Measurements from ENCODE around the gene MPL. TPM values are rescaled to one million over a fixed set of nuclear protein-coding genes. Genes with fewer than 3 reads are reported as not detected.
A peak's percentile ranks its signal among the peaks of the same experiment; 100 is the strongest.

Gene MPL
- polyA plus RNA-seq, 1 donor (not counting 4 experiments of a cell fraction or from before 2014, with no cell fraction given), result not detected

DNA sequence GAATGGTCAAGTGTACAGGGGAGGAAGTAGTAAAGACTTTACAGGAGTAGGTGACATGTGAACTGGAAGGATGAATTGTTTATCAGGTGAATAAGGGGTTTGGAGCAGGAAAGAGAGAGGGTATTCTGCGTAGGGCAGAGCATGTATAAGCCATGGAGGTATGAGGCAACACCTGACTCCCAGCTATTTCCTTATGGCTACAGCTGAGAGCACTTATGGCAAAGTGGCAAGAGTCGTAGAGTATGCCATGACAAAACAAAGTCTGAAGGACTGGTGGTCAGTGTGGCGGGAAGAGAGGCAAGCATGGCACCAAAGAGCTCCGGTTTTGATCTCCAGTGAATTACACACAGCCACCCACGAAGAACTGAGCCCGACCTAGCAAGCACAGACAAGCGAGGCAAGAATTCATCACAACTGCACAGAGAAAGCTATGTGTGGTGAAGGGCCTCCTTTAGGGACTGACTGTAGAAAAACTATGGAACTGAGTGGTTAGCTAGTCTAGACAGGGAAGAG, 39.2 kb downstream of the MPL start:
- Histone ChIP-seq H2AFZ (ENCODE audit: control insufficient read depth, low read length) (no peak overlapping the region), H3K27me3 (ENCODE audit: control insufficient read depth, extremely low read depth, insufficient read depth, low read length) (no peaks in the 10 kb centered on the region), H3K27ac (ENCODE audit: control insufficient read depth, insufficient read depth, low read length) (no peak overlapping the region), H3K4me2 (ENCODE audit: control insufficient read depth, extremely low read depth, insufficient read depth, low read depth, low read length) (no peak overlapping the region), H3K79me2 (ENCODE audit: control insufficient read depth, insufficient read depth, low read length) (no peaks in the 10 kb centered on the region), H3K9me1 (ENCODE audit: control insufficient read depth, extremely low read depth, insufficient read depth, low read length) (no peaks in the 10 kb centered on the region), H3K9me3 (ENCODE audit: control insufficient read depth, low read depth, low read length) (no peaks in the 10 kb centered on the region), H4K20me1 (ENCODE audit: control insufficient read depth, extremely low read depth, insufficient read depth, low read length) (no peaks in the 10 kb centered on the region), H3K9ac (ENCODE audit: control insufficient read depth, extremely low read depth, insufficient read depth, low read length) (no peak overlapping the region), H3K4me3 (ENCODE audit: control insufficient read depth in 2 of 3, extremely low read depth in 1 of 3, insufficient read depth in 2 of 3, low read depth in 1 of 3, low read length in 3 of 3) (no peak overlapping the region), H3K36me3 (ENCODE audit: control insufficient read depth in 2 of 2, extremely low read depth in 1 of 2, insufficient read depth in 2 of 2, low read length in 2 of 2) (peaks cover 3 to 4% of the 10 kb centered on the region in 2 experiments), H3K4me1 (ENCODE audit: control insufficient read depth, extremely low read depth, insufficient read depth, low read length) (peaks cover 31% of the 10 kb centered on the region)
- FAIRE-seq (peak; percentile 36), DNase-seq (ENCODE audit: low read depth, low spot score) (no peak)
- TF ChIP-seq EZH2 (IDR thresholded peaks at IDR 0.05; ENCODE audit: low read length), result no peak
- TF ChIP-seq, protein P1, sequence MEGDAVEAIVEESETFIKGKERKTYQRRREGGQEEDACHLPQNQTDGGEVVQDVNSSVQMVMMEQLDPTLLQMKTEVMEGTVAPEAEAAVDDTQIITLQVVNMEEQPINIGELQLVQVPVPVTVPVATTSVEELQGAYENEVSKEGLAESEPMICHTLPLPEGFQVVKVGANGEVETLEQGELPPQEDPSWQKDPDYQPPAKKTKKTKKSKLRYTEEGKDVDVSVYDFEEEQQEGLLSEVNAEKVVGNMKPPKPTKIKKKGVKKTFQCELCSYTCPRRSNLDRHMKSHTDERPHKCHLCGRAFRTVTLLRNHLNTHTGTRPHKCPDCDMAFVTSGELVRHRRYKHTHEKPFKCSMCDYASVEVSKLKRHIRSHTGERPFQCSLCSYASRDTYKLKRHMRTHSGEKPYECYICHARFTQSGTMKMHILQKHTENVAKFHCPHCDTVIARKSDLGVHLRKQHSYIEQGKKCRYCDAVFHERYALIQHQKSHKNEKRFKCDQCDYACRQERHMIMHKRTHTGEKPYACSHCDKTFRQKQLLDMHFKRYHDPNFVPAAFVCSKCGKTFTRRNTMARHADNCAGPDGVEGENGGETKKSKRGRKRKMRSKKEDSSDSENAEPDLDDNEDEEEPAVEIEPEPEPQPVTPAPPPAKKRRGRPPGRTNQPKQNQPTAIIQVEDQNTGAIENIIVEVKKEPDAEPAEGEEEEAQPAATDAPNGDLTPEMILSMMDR (optimal IDR thresholded peaks at IDR 0.05 in 1 of 3, IDR thresholded peaks at IDR 0.05 in 1 of 3, conservative IDR thresholded peaks at IDR 0.05 in 1 of 3; ENCODE audit: extremely low read depth in 1 of 3, insufficient read depth in 2 of 3, low read length in 3 of 3), result no peak
- dilution Hi-C loops (cut with MboI; ENCODE audit: extremely low pct_ligation_motif_present, low sequenced_read_pairs), result no loop called here

DNA sequence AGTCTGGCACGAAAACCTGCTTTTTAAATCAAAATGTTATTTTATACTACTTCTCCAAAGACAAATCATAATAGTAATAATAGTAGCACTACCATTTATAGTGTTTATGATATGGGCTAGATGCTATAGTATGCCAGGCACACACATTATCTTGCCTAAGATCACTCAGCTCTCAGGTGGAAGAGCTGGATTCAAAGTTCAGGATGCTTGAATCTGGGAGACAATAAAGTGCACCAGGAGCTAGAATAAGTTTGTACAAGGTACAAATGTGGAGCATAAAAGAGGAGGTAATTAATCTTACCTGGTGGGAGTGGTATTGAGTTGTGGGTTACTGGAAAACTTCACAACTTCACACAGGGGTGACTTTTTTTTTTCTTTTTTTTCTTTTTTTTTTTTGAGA, 40.2 kb downstream of the MPL start:
- FAIRE-seq, result no peak
- dilution Hi-C loops (cut with MboI; ENCODE audit: extremely low pct_ligation_motif_present, low sequenced_read_pairs), result no loop called here
- no peak overlapping the region for H3K9ac ChIP-seq (ENCODE audit: control insufficient read depth, extremely low read depth, insufficient read depth, low read length)
- H3K79me2 ChIP-seq (ENCODE audit: control insufficient read depth, insufficient read depth, low read length), result no peaks in the 10 kb centered on the region
- no peak overlapping the region for H3K27ac ChIP-seq (ENCODE audit: control insufficient read depth, insufficient read depth, low read length)
- H2AFZ ChIP-seq (ENCODE audit: control insufficient read depth, low read length), result no peak overlapping the region
- no peak overlapping the region for H3K4me2 ChIP-seq (ENCODE audit: control insufficient read depth, extremely low read depth, insufficient read depth, low read depth, low read length)
- no peaks in the 10 kb centered on the region for H3K9me1 ChIP-seq (ENCODE audit: control insufficient read depth, extremely low read depth, insufficient read depth, low read length)
- H3K27me3 ChIP-seq (ENCODE audit: control insufficient read depth, extremely low read depth, insufficient read depth, low read length), result no peaks in the 10 kb centered on the region
- H3K36me3 ChIP-seq (ENCODE audit: control insufficient read depth in 2 of 2, extremely low read depth in 1 of 2, insufficient read depth in 2 of 2, low read length in 2 of 2), result peaks cover 10 to 13% of the 10 kb centered on the region in 2 experiments
- H3K4me1 ChIP-seq (ENCODE audit: control insufficient read depth, extremely low read depth, insufficient read depth, low read length), result peaks cover 21% of the 10 kb centered on the region
- DNase-seq (ENCODE audit: low read depth, low spot score), result no peak
- H3K9me3 ChIP-seq (ENCODE audit: control insufficient read depth, low read depth, low read length), result no peaks in the 10 kb centered on the region
- no peaks in the 10 kb centered on the region for H4K20me1 ChIP-seq (ENCODE audit: control insufficient read depth, extremely low read depth, insufficient read depth, low read length)
- no peak overlapping the region for H3K4me3 ChIP-seq (ENCODE audit: control insufficient read depth in 2 of 3, extremely low read depth in 1 of 3, insufficient read depth in 2 of 3, low read depth in 1 of 3, low read length in 3 of 3)
- TF ChIP-seq, protein P1 (optimal IDR thresholded peaks at IDR 0.05 in 1 of 3, IDR thresholded peaks at IDR 0.05 in 1 of 3, conservative IDR thresholded peaks at IDR 0.05 in 1 of 3; ENCODE audit: extremely low read depth in 1 of 3, insufficient read depth in 2 of 3, low read length in 3 of 3), result no peak
- TF ChIP-seq EZH2 (IDR thresholded peaks at IDR 0.05; ENCODE audit: low read length), result no peak

Data from keratinocyte (primary cell).